Natural killer cell (primary cell): ENCODE results near the gene DCXR. TPM values are rescaled to one million over a fixed set of nuclear protein-coding genes. Genes with fewer than 3 reads are reported as not detected.
"Not testable (repeated sequence)": the region's sequence is repeated elsewhere in the genome, so short reads cannot be mapped to it uniquely, and the experiment has no call there.

ENCODE experiments used
- ATAC-seq, 3 donors: fragments of 150-1000 bp in 2 of 3; fragments of 200-7000 bp in 1 of 3; cut with Tn5 transposase; 1 replicate in 1 of 3; 2 replicates in 2 of 3; pipeline ENCODE4 v1.10.0; 2021; ENCODE audit warnings: mild to moderate bottlenecking in 2 of 3, moderate library complexity in 2 of 3
- DNase-seq, 2 donors: peaks; one replicate each; pipeline versions ENCODE4 v3.0.0 to v3.0.0-alpha.2; 2013 to 2021; ENCODE audit warnings: mixed read lengths in 1 of 2
- H3K27ac ChIP-seq: one replicate; pipeline ENCODE4 v1.5.1; 2013; ENCODE audit warnings: mild to moderate bottlenecking, low read length
- H3K27me3 ChIP-seq: one replicate; pipeline ENCODE4 v1.6.1; 2013; ENCODE audit warnings: low read length; ENCODE audit not compliant: control insufficient read depth, insufficient read depth
- H3K36me3 ChIP-seq: one replicate; pipeline ENCODE4 v1.6.1; 2013; ENCODE audit warnings: low read length; ENCODE audit not compliant: control insufficient read depth, insufficient read depth
- H3K4me1 ChIP-seq: one replicate; pipeline ENCODE4 v1.6.1; 2013; ENCODE audit warnings: low read length; ENCODE audit not compliant: control insufficient read depth, insufficient read depth
- H3K4me3 ChIP-seq: one replicate; pipeline ENCODE4 v1.5.1; 2013; ENCODE audit warnings: low read length
- H3K9me3 ChIP-seq: one replicate; pipeline ENCODE4 v1.6.1; 2013; ENCODE audit warnings: low read length; ENCODE audit not compliant: control insufficient read depth, insufficient read depth
- H3K27ac Mint-ChIP-seq, 2 donors: one replicate each; pipeline ENCODE4 v1.8.0; 2022; ENCODE audit warnings: mild to moderate bottlenecking in 2 of 2, mixed read lengths in 2 of 2, moderate library complexity in 1 of 2
- H3K27me3 Mint-ChIP-seq, 2 donors: one replicate each; pipeline ENCODE4 v1.8.0; 2022; ENCODE audit warnings: low read depth in 2 of 2, mixed read lengths in 2 of 2
- H3K36me3 Mint-ChIP-seq: one replicate; pipeline ENCODE4 v1.8.0; 2022; ENCODE audit warnings: mixed read lengths
- H3K4me1 Mint-ChIP-seq, 2 donors: one replicate each; pipeline ENCODE4 v1.8.0; 2022; ENCODE audit warnings: mixed read lengths in 2 of 2
- H3K4me3 Mint-ChIP-seq: one replicate; pipeline ENCODE4 v1.8.0; 2022; ENCODE audit warnings: mild to moderate bottlenecking, moderate library complexity, mixed read lengths
- H3K9me3 Mint-ChIP-seq, 2 donors: one replicate each; pipeline ENCODE4 v1.8.0; 2022; ENCODE audit warnings: mixed read lengths in 2 of 2
- CTCF ChIP-seq: fragments of 200-600 bp; IDR thresholded peaks from one replicate; pipeline ENCODE4 v1.8.0; 2022; ENCODE audit warnings: antibody characterized with exemption
- WGBS: methylation state at CpG from one replicate; pipeline ENCODE4 v1.1.7; 2013; ENCODE audit warnings: missing lambda C conversion rate; ENCODE audit not compliant: insufficient coverage; 5-methylcytosine and 5-hydroxymethylcytosine counted together
- intact Hi-C: fragments of 100-400 bp; cut with micrococcal nuclease; formaldehyde crosslinking; loops from one replicate; pipeline ENCODE4 v1.14.2; 2022
- total RNA-seq, 4 donors: library from RNA; stranded (reverse); fragments of 120-200 nt in 1 of 4; gene quantifications; one replicate each; pipeline versions ENCODE4 v1.2.3 to v1.2.4, GENCODE V29; 2013 to 2022

DCXR gene
- total RNA-seq, 3 donors from 2014 or later (not counting 1 experiment from before 2014, with no cell fraction given): 93.9 to 171 (median 145) TPM

GRCh38 chr17:82041144-82041814, 3.8 kb upstream of the DCXR start:
- H3K27me3 ChIP-seq: no peaks in the 10 kb centered on the region
- intact Hi-C loops: no loop called here
- no peaks in the 10 kb centered on the region for H3K36me3 Mint-ChIP-seq
- TF ChIP-seq CTCF: no peak
- H3K9me3 ChIP-seq: no peaks in the 10 kb centered on the region
- ATAC-seq (no peak), DNase-seq (no peak)
- H3K4me3 Mint-ChIP-seq: peak overlapping the region; percentile 21
- no peaks in the 10 kb centered on the region for H3K36me3 ChIP-seq
- H3K4me3 ChIP-seq: no peak overlapping the region
- H3K27me3 Mint-ChIP-seq: no peaks in the 10 kb centered on the region
- peaks cover 14% of the 10 kb centered on the region for H3K4me1 ChIP-seq
- H3K27ac ChIP-seq: no peak overlapping the region
- H3K27ac Mint-ChIP-seq: no peak overlapping the region
- peaks cover 7 to 9% of the 10 kb centered on the region in 2 donors for H3K4me1 Mint-ChIP-seq
- H3K9me3 Mint-ChIP-seq: no peaks in the 10 kb centered on the region
- WGBS: 82% methylated on average over 15 of the region's 17 CpGs

GRCh38 chr17:82039695-82040299, 2.3 kb upstream of the DCXR start:
- Mint-ChIP-seq H3K27ac (no peak overlapping the region), H3K36me3 (no peaks in the 10 kb centered on the region), H3K27me3 (no peaks in the 10 kb centered on the region), H3K9me3 (no peaks in the 10 kb centered on the region), H3K4me3 (no peak overlapping the region), H3K4me1 (peaks cover 7 to 22% of the 10 kb centered on the region in 2 donors)
- Histone ChIP-seq H3K36me3 (no peaks in the 10 kb centered on the region), H3K9me3 (no peaks in the 10 kb centered on the region), H3K27ac (no peak overlapping the region), H3K27me3 (no peaks in the 10 kb centered on the region), H3K4me1 (peaks cover 21% of the 10 kb centered on the region), H3K4me3 (no peak overlapping the region)
- ATAC-seq (no peak), DNase-seq (no peak)
- 97% methylated on average over 8 of the region's 8 CpGs for WGBS
- TF ChIP-seq CTCF: no peak
- intact Hi-C loops: loop anchor here (5.0 kb wide), 1 partner anchor 77 kb away; the partner anchor contains the start of gene NOTUM

- not testable (repeated sequence) for ATAC-seq, H3K9me3 ChIP-seq, H3K27ac Mint-ChIP-seq, H3K27me3 ChIP-seq, H3K36me3 Mint-ChIP-seq, H3K4me3 ChIP-seq, H3K27ac ChIP-seq, H3K36me3 ChIP-seq, H3K9me3 Mint-ChIP-seq, H3K27me3 Mint-ChIP-seq, DNase-seq
- H3K4me1 ChIP-seq: peaks cover 21% of the 10 kb centered on the region
- H3K4me1 Mint-ChIP-seq: peaks cover 7 to 22% of the 10 kb centered on the region in 2 donors
- WGBS: 88% methylated on average over 14 of the region's 16 CpGs
- intact Hi-C loops: loop anchor here (5.0 kb wide), 1 partner anchor 77 kb away; the partner anchor contains the start of gene NOTUM
- H3K4me3 Mint-ChIP-seq: peak overlapping the region; percentile 49
Observed at GRCh38 chr17:82038796-82039409, 1.4 kb upstream of the DCXR start.

DNA sequence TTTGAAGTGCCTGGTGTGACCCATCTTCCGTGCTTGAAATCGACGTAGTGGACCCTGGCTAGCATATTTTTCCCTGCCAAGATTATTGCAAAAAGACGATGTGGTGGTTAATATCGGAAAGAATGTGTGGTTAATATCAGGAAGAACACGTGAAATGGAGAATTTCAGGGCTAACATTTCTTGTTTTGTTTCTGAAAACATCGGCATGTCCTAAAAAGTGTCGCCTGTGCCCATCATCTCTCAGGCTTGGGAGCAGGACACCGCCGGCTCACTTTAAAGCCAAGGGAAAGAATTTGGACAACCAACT, 345 bp upstream of the DCXR start:
- WGBS: 7% methylated on average over 10 of the region's 10 CpGs
- Histone ChIP-seq H3K27me3 (no peaks in the 10 kb centered on the region), H3K4me1 (peaks cover 21% of the 10 kb centered on the region), H3K27ac (peak overlapping the region; percentile 2), H3K36me3 (no peaks in the 10 kb centered on the region), H3K9me3 (no peaks in the 10 kb centered on the region), H3K4me3 (peak overlapping the region; percentile 69)
- Mint-ChIP-seq H3K4me1 (peaks cover 7 to 22% of the 10 kb centered on the region in 2 donors), H3K36me3 (no peaks in the 10 kb centered on the region), H3K9me3 (no peaks in the 10 kb centered on the region), H3K27ac (peak overlapping the region; percentile 90 to 94), H3K27me3 (no peaks in the 10 kb centered on the region), H3K4me3 (peak overlapping the region; percentile 94)
- no peak for DNase-seq
- TF ChIP-seq CTCF: no peak
- intact Hi-C loops: loop anchor here (1.0 to 5.0 kb wide), 3 partner anchors 13 to 76 kb away; partner anchors contain the start of genes GPS1, LRRC45, NOTUM and RFNG
- ATAC-seq: no peak
